Upper lobe of right lung (tissue), 1 donor: ENCODE data around the gene GLOD4. TPM values are rescaled to one million over a fixed set of nuclear protein-coding genes. Genes with fewer than 3 reads are reported as not detected.

Experiments
- ATAC-seq: fragments of 200-7000 bp; cut with Tn5 transposase; one replicate; pipeline ENCODE4 v1.9.1; 2020; ENCODE audit warnings: mild to moderate bottlenecking, moderate library complexity
- DNase-seq: peaks from one replicate; pipeline ENCODE4 v3.0.0-alpha.2; 2020
- H3K27ac ChIP-seq: fragments of 200-600 bp; one replicate; pipeline ENCODE4 v1.8.0; 2022
- H3K27me3 ChIP-seq: fragments of 200-600 bp; one replicate; pipeline ENCODE4 v1.8.0; 2022; ENCODE audit warnings: mild to moderate bottlenecking
- H3K36me3 ChIP-seq: fragments of 200-600 bp; one replicate; pipeline ENCODE4 v1.8.0; 2022
- H3K4me1 ChIP-seq: fragments of 200-600 bp; one replicate; pipeline ENCODE4 v1.8.0; 2022
- H3K4me3 ChIP-seq: fragments of 200-600 bp; one replicate; pipeline ENCODE4 v1.8.0; 2022; ENCODE audit warnings: mild to moderate bottlenecking
- H3K9me3 ChIP-seq: fragments of 200-600 bp; one replicate; pipeline ENCODE4 v1.8.0; 2022
- CTCF ChIP-seq: fragments of 200-600 bp; IDR thresholded peaks from one replicate; pipeline ENCODE4 v1.8.0; 2022; ENCODE audit warnings: antibody characterized with exemption
- intact Hi-C: fragments of 100-400 bp; cut with DNase I; formaldehyde crosslinking; loops from one replicate; pipeline ENCODE4 v1.11.0; 2022
- total RNA-seq: library from RNA; stranded (reverse); fragmentation: NEBNext Ultra II Directional; extraction: Animal tissue kit (Norgen Biotek cat#: 25700); gene quantifications from one replicate; pipeline ENCODE4 v1.2.1, GENCODE V29; 2021
- donor health status: DM: no; HTN: yes; CAD: no; lungs with severe emphysema.

Gene GLOD4
- total RNA-seq, 1 donor from 2014 or later, result 55.5 TPM

- Histone ChIP-seq H3K27me3 (no peaks in the 10 kb centered on the region), H3K4me3 (no peak overlapping the region), H3K27ac (no peak overlapping the region), H3K4me1 (peaks cover 14% of the 10 kb centered on the region), H3K9me3 (no peaks in the 10 kb centered on the region), H3K36me3 (no peaks in the 10 kb centered on the region)
- intact Hi-C loops, result no loop called here
- DNase-seq, result no peak
- TF ChIP-seq CTCF, result no peak
- ATAC-seq, result no peak
Observed at GRCh38 chr17:799261-799660, 17.2 kb upstream of the GLOD4 start.

- DNase-seq, result no peak
- no peaks in the 10 kb centered on the region for H3K36me3 ChIP-seq
Observed at GRCh38 chr17:798246-798645, 16.2 kb upstream of the GLOD4 start.

GRCh38 chr17:797236-797840 is 15.3 kb upstream of the GLOD4 start:
- intact Hi-C loops, result no loop called here
- Histone ChIP-seq H3K27ac (peak overlapping the region; percentile 3), H3K9me3 (no peaks in the 10 kb centered on the region), H3K36me3 (peaks cover 5% of the 10 kb centered on the region), H3K27me3 (no peaks in the 10 kb centered on the region), H3K4me3 (no peak overlapping the region), H3K4me1 (peaks cover 14% of the 10 kb centered on the region)
- ATAC-seq (peak; percentile 26), DNase-seq (no peak)
- TF ChIP-seq CTCF, result no peak

More at GRCh38 chr17:798246-798645, 16.2 kb upstream of the GLOD4 start:
- no peak overlapping the region for H3K27ac ChIP-seq
- intact Hi-C loops, result no loop called here
- no peak overlapping the region for H3K4me3 ChIP-seq
- TF ChIP-seq CTCF, result no peak
- no peaks in the 10 kb centered on the region for H3K9me3 ChIP-seq
- no peak for ATAC-seq
- H3K4me1 ChIP-seq, result peaks cover 14% of the 10 kb centered on the region
- H3K27me3 ChIP-seq, result no peaks in the 10 kb centered on the region

- H3K4me1 ChIP-seq, result peaks cover 14% of the 10 kb centered on the region
- intact Hi-C loops, result no loop called here
- H3K36me3 ChIP-seq, result peaks cover 12% of the 10 kb centered on the region
- H3K27me3 ChIP-seq, result no peaks in the 10 kb centered on the region
- no peaks in the 10 kb centered on the region for H3K9me3 ChIP-seq
- H3K4me3 ChIP-seq, result no peak overlapping the region
- no peak for ATAC-seq
- H3K27ac ChIP-seq, result no peak overlapping the region
- TF ChIP-seq CTCF, result no peak
- DNase-seq, result no peak
Observed at GRCh38 chr17:796609-797008, 14.5 kb upstream of the GLOD4 start.

- Histone ChIP-seq H3K9me3 (no peaks in the 10 kb centered on the region), H3K27ac (peak overlapping the region; percentile 36), H3K36me3 (peaks cover 18% of the 10 kb centered on the region), H3K4me1 (peaks cover 14% of the 10 kb centered on the region), H3K4me3 (no peak overlapping the region), H3K27me3 (no peaks in the 10 kb centered on the region)
- intact Hi-C loops, result no loop called here
- no peak for TF ChIP-seq CTCF
- DNase-seq (no peak), ATAC-seq (no peak)
Observed at GRCh38 chr17:795721-796120, 13.6 kb upstream of the GLOD4 start.

- no peak for ATAC-seq
- peak overlapping the region; percentile 25 for H3K4me3 ChIP-seq
- H3K4me1 ChIP-seq, result peaks cover 14% of the 10 kb centered on the region
- no peaks in the 10 kb centered on the region for H3K9me3 ChIP-seq
- TF ChIP-seq CTCF, result no peak
- intact Hi-C loops, result no loop called here
- DNase-seq, result no peak
- no peaks in the 10 kb centered on the region for H3K27me3 ChIP-seq
- peaks cover 18% of the 10 kb centered on the region for H3K36me3 ChIP-seq
- peak overlapping the region; percentile 36 for H3K27ac ChIP-seq
Observed at GRCh38 chr17:795276-795675, 13.2 kb upstream of the GLOD4 start.
